Measurements from ENCODE around the gene CAP2. TPM values are rescaled to one million over a fixed set of nuclear protein-coding genes. Genes with fewer than 3 reads are reported as not detected.

Gene CAP2
- total and polyA plus RNA-seq, 12 donors: 42.0 to 211 (median 156) TPM

DNA sequence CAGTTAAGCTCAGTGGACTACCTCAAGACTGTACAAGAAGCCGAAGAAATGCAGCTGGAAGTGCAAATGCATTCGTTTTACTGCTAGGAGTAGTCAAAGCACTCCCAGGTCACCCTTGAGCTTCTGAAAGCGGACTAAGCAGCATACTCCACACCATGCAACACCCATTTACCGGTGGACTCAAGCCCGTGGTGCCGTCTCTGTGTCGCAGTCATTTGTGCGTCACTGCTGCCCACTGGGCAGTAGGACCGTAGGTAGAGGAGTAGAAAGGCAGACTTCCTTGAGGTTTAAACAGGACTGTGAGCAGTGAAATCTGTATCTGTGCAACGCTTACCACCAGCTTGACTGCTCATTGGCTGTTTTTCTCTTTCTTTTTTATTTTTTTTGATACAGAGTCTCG lies 117.7 kb downstream of the CAP2 start:
- H3K27ac ChIP-seq: no peak overlapping the region
- WGBS, 2 donors: 95 to 96% methylated on average over 11 of the region's 11 CpGs

DNA sequence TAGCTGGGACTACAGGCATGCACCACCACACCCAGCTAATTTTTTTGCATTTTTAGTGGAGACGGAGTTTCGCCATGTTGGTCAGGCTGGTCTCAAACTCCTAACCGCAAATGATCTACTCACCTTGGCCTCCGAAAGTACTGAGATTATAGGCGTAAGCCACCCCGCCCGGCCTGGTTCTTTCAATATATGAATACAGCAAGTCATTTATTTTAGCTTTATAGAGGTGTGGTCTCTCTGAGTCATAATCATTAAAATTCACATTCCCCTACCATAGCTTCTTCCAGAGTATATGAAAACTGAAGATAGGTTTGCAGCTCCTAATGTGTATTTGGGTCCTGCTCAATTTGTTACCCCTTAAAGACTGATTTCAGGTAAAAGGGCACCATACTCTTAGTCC lies 118.2 kb downstream of the CAP2 start:
- ATAC-seq (no peak), DNase-seq (no peak)
- Histone ChIP-seq H3K4me3 (no peak overlapping the region), H3K9me3 (no peaks in the 10 kb centered on the region), H3K27ac (no peak overlapping the region), H3K36me3 (peaks cover 0 to 49% (median 0%) of the 10 kb centered on the region in 9 donors), H3K4me1 (no peaks in the 10 kb centered on the region), H3K27me3 (no peaks in the 10 kb centered on the region)
- TF ChIP-seq, protein P1, sequence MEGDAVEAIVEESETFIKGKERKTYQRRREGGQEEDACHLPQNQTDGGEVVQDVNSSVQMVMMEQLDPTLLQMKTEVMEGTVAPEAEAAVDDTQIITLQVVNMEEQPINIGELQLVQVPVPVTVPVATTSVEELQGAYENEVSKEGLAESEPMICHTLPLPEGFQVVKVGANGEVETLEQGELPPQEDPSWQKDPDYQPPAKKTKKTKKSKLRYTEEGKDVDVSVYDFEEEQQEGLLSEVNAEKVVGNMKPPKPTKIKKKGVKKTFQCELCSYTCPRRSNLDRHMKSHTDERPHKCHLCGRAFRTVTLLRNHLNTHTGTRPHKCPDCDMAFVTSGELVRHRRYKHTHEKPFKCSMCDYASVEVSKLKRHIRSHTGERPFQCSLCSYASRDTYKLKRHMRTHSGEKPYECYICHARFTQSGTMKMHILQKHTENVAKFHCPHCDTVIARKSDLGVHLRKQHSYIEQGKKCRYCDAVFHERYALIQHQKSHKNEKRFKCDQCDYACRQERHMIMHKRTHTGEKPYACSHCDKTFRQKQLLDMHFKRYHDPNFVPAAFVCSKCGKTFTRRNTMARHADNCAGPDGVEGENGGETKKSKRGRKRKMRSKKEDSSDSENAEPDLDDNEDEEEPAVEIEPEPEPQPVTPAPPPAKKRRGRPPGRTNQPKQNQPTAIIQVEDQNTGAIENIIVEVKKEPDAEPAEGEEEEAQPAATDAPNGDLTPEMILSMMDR (IDR thresholded peaks at IDR 0.05): no peak
- intact Hi-C loops (cut with DNase I): no loop called here
- 96 to 98% methylated on average over 7 of the region's 7 CpGs for WGBS, 2 donors

More for the DNA sequence above, 117.7 kb downstream of the CAP2 start:
- no peak for ATAC-seq
- TF ChIP-seq, protein P1 (IDR thresholded peaks at IDR 0.05): no peak
- Histone ChIP-seq H3K36me3 (peaks cover 0 to 49% (median 0%) of the 10 kb centered on the region in 9 donors), H3K27me3 (no peaks in the 10 kb centered on the region), H3K9me3 (no peaks in the 10 kb centered on the region), H3K4me3 (no peak overlapping the region), H3K4me1 (no peaks in the 10 kb centered on the region)
- DNase-seq: no peak
- intact Hi-C loops (cut with DNase I): no loop called here

DNA sequence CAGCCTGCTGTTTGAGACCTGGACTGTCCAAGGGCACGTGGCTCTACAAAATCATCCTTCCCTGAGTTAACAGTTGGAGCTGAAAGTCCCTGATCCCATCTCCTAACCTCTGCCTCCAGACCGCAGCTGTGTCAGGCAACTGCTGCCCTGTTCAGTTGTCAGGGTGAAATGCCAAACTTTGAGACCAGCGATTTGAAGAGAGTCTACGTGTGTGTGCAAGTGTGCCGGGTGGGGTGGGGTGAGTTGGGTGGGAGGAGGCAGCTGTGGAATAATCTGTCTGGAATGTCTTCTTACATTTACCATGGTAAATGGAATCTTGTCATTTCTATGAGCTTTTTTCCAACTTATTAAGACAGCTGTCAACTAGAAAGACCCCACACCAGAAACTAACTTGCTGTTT lies 125.7 kb downstream of the CAP2 start:
- Histone ChIP-seq H3K4me3 (no peak overlapping the region), H3K9me3 (no peaks in the 10 kb centered on the region), H3K27me3 (no peaks in the 10 kb centered on the region), H3K36me3 (peaks cover 0 to 31% (median 0%) of the 10 kb centered on the region in 9 donors), H3K4me1 (no peaks in the 10 kb centered on the region), H3K27ac (no peak overlapping the region)
- ATAC-seq: no peak
- TF ChIP-seq, protein P1 (IDR thresholded peaks at IDR 0.05): no peak
- DNase-seq: no peak
- intact Hi-C loops (cut with DNase I): no loop called here
- 58 to 67% methylated on average over 5 of the region's 5 CpGs for WGBS, 2 donors

DNA sequence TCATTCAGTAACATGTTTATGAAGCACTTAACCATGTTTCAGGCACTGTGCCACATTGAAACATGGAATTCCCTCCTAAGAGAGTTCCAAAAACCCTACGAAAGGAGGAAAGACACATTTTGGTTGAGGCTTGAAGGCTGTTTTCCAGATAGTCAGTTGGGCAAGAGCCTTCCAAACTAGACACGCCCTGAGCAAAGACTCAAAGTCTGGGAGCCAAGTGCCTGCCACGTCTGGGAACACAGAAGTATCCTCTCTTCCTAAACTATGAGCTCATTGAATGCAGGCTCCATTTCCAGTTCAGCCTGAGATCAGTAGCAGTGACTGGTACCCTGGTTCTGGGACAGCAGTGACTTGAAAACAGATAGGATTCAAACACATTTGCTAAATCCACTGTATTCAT lies 132.2 kb downstream of the CAP2 start:
- Histone ChIP-seq H3K36me3 (peaks cover 0 to 10% (median 0%) of the 10 kb centered on the region in 9 donors), H3K27me3 (no peaks in the 10 kb centered on the region), H3K4me3 (no peak overlapping the region), H3K27ac (no peak overlapping the region), H3K4me1 (peaks cover 0 to 7% (median 0%) of the 10 kb centered on the region in 9 donors), H3K9me3 (no peaks in the 10 kb centered on the region)
- 68 to 82% methylated on average over 3 of the region's 3 CpGs for WGBS, 2 donors
- ATAC-seq (no peak), DNase-seq (no peak)
- TF ChIP-seq, protein P1 (IDR thresholded peaks at IDR 0.05): no peak
- intact Hi-C loops (cut with DNase I): no loop called here
